ENCODE results near the gene MATN4. TPM values are rescaled to one million over a fixed set of nuclear protein-coding genes. Genes with fewer than 3 reads are reported as not detected.

MATN4 gene
- total RNA-seq, 4 donors from 2014 or later: not detected

- peaks cover 0 to 87% (median 3%) of the 10 kb centered on the region in 3 donors for H3K36me3 ChIP-seq
- H3K4me1 ChIP-seq: no peaks in the 10 kb centered on the region
Observed at GRCh38 chr20:45329497-45330319, 21.6 kb upstream of the MATN4 start.

GRCh38 chr20:45328451-45328850, 20.4 kb upstream of the MATN4 start:
- Histone ChIP-seq H3K36me3 (peaks cover 0 to 77% (median 3%) of the 10 kb centered on the region in 3 donors), H3K27ac (no peak overlapping the region), H3K27me3 (no peaks in the 10 kb centered on the region), H3K9me3 (no peaks in the 10 kb centered on the region), H3K4me3 (no peak overlapping the region), H3K4me1 (peaks cover 0 to under 1% (median 0%) of the 10 kb centered on the region in 4 donors)
- no peak for DNase-seq
- TF ChIP-seq CTCF (IDR thresholded peaks at IDR 0.05) (no peak), POLR2A (IDR thresholded peaks at IDR 0.05) (no peak)

More at GRCh38 chr20:45329497-45330319, 21.6 kb upstream of the MATN4 start:
- TF ChIP-seq POLR2A (IDR thresholded peaks at IDR 0.05) (no peak), CTCF (IDR thresholded peaks at IDR 0.05) (no peak)
- H3K27me3 ChIP-seq: no peaks in the 10 kb centered on the region
- no peak for DNase-seq
- no peak overlapping the region for H3K27ac ChIP-seq
- H3K4me3 ChIP-seq: no peak overlapping the region
- no peaks in the 10 kb centered on the region for H3K9me3 ChIP-seq

- peak in 1 of 3 donors; percentile 34 for DNase-seq
- no peak overlapping the region for H3K4me3 ChIP-seq
- no peaks in the 10 kb centered on the region for H3K27me3 ChIP-seq
- peaks cover 0 to 23% (median 0%) of the 10 kb centered on the region in 4 donors for H3K4me1 ChIP-seq
- H3K9me3 ChIP-seq: no peaks in the 10 kb centered on the region
- H3K27ac ChIP-seq: no peak overlapping the region
- TF ChIP-seq CTCF (IDR thresholded peaks at IDR 0.05): no peak
- TF ChIP-seq POLR2A (IDR thresholded peaks at IDR 0.05): no peak
- H3K36me3 ChIP-seq: peaks cover 0 to 48% (median 3%) of the 10 kb centered on the region in 3 donors
Observed at GRCh38 chr20:45325371-45325770, 17.3 kb upstream of the MATN4 start.

- TF ChIP-seq CTCF (IDR thresholded peaks at IDR 0.05) (no peak), POLR2A (IDR thresholded peaks at IDR 0.05) (no peak)
- Histone ChIP-seq H3K9me3 (no peaks in the 10 kb centered on the region), H3K36me3 (peaks cover 0 to 32% (median 2%) of the 10 kb centered on the region in 3 donors), H3K27ac (no peak overlapping the region), H3K4me3 (no peak overlapping the region), H3K4me1 (peaks cover 0 to 23% (median 0%) of the 10 kb centered on the region in 4 donors), H3K27me3 (no peaks in the 10 kb centered on the region)
- DNase-seq: no peak
Observed at GRCh38 chr20:45323731-45324130, 15.6 kb upstream of the MATN4 start.

GRCh38 chr20:45322952-45323383, 14.9 kb upstream of the MATN4 start:
- peaks cover 0 to 23% (median 0%) of the 10 kb centered on the region in 4 donors for H3K4me1 ChIP-seq
- no peaks in the 10 kb centered on the region for H3K9me3 ChIP-seq
- no peak overlapping the region for H3K27ac ChIP-seq
- TF ChIP-seq CTCF (IDR thresholded peaks at IDR 0.05): peak in 4 of 6 experiments; percentile 26 to 76 (median 58)
- TF ChIP-seq POLR2A (IDR thresholded peaks at IDR 0.05): no peak
- H3K4me3 ChIP-seq: no peak overlapping the region
- H3K27me3 ChIP-seq: no peaks in the 10 kb centered on the region
- H3K36me3 ChIP-seq: peaks cover 0 to 25% (median 0%) of the 10 kb centered on the region in 3 donors
- DNase-seq: peak; percentile 56 to 84 (median 62)
